Transverse colon (tissue), 4 donors: ENCODE results near the gene PKLR. TPM values are rescaled to one million over a fixed set of nuclear protein-coding genes. Genes with fewer than 3 reads are reported as not detected.

Experiments
- DNase-seq: peaks from one replicate; pipeline ENCODE4 v3.0.0-alpha.2; 2019
- H3K27ac ChIP-seq, 4 donors: fragments of 200-600 bp; sonication (generic); 2 replicates each; pipeline ENCODE4 v1.5.1; 2016 to 2018; ENCODE audit warnings: inconsistent platforms in 4 of 4
- H3K27me3 ChIP-seq: fragments of 200-600 bp; sonication (generic); 2 replicates; pipeline ENCODE4 v1.5.1; 2017; ENCODE audit warnings: inconsistent platforms
- H3K36me3 ChIP-seq, 4 donors: fragments of 200-600 bp; sonication (generic); 2 replicates each; pipeline ENCODE4 v1.5.1; 2017 to 2019; ENCODE audit warnings: inconsistent platforms in 4 of 4
- H3K4me1 ChIP-seq, 4 donors: fragments of 200-600 bp; sonication (generic); 2 replicates each; pipeline ENCODE4 v1.5.1; 2017 to 2020; ENCODE audit warnings: inconsistent platforms in 4 of 4
- H3K4me3 ChIP-seq, 4 donors: fragments of 200-600 bp; sonication (generic); 1 replicate in 1 of 4; 2 replicates in 3 of 4; pipeline versions ENCODE4 v1.5.1 to v1.6.1; 2017 to 2019; ENCODE audit warnings: inconsistent platforms in 4 of 4
- H3K9me3 ChIP-seq, 2 donors: fragments of 200-600 bp; sonication (generic); 2 replicates each; pipeline ENCODE4 v1.5.1; 2017 to 2019; ENCODE audit warnings: inconsistent platforms in 2 of 2
- EP300 ChIP-seq: sonication (generic); formaldehyde crosslinking; IDR thresholded peaks from one replicate; pipeline ENCODE4 v1.6.1; 2017; ENCODE audit warnings: antibody characterized with exemption, low read depth
- POLR2A ChIP-seq: fragments of 450-650 bp; IDR thresholded peaks from one replicate; pipeline ENCODE4 v1.6.1; 2016; ENCODE audit warnings: antibody characterized with exemption, mild to moderate bottlenecking, moderate library complexity
- POLR2AphosphoS5 ChIP-seq, 3 donors: sonication (generic); formaldehyde crosslinking; IDR thresholded peaks; one replicate each; pipeline ENCODE4 v1.6.1; 2016; ENCODE audit warnings: antibody characterized with exemption in 3 of 3
- WGBS, 2 donors: methylation state at CpG; one replicate each; pipeline ENCODE4 v1.1.5; 2018; ENCODE audit warnings: low coverage in 1 of 2; 5-methylcytosine and 5-hydroxymethylcytosine counted together
- in situ Hi-C, 4 donors: fragments of 200-750 bp; cut with MboI; loops; one replicate each; pipeline versions ENCODE4 v1.15.0 to v1.15.1; 2017; ENCODE audit warnings: low sequenced_read_pairs in 3 of 4, low pct_ligation_motif_present in 1 of 4, low pct_unique_long_range_greater_than_20kb in 1 of 4
- intact Hi-C: fragments of 100-400 bp; cut with DNase I; formaldehyde crosslinking; loops from one replicate; pipeline ENCODE4 v1.15.1; 2023; ENCODE audit warnings: low total_unique reads
- total RNA-seq, 4 donors: library from RNA; depleted of rRNA; stranded (reverse); fragments of >200 nt; gene quantifications; one replicate each; pipeline ENCODE4 v1.1.0, GENCODE V29; 2016
- TF ChIP-seq, protein P1 (sequence below), 5 experiments: fragments of 200-600 bp in 3 of 5; fragments of 450-650 bp in 2 of 5; sonication (generic) in 3 of 5; IDR thresholded peaks; 1 replicate in 2 of 5; 2 replicates in 3 of 5; pipeline ENCODE4 v1.5.1; 2016 to 2017; ENCODE audit warnings: antibody characterized with exemption in 5 of 5, inconsistent platforms in 3 of 5, mild to moderate bottlenecking in 2 of 5, moderate library complexity in 1 of 5

PKLR gene
- total RNA-seq, 4 donors from 2014 or later: 0.40 to 5.6 (median 0.64) TPM; not detected in 1

DNA sequence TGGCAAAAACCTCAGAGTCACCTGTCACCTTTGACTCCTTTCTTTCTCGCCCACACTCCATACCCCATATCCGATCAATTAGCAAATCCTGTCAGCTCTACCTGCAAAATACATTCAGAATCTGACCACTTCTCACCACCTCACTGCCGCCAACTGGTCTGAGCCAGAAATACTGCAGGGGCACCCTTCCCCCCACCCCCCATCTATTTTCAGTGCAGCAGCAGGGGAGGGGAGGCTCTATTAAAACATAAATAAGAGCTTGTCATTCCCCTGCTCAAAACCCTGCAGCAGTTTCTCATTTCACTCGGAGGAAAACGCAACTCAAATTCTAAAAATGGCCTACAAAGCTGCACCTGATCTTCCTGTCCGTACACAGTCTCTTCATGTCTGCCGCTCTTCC, 3.9 kb downstream of the PKLR start:
- intact Hi-C loops (no loop called here), in situ Hi-C loops (no loop called here)
- WGBS, 2 donors: 70 to 73% methylated on average over 4 to 7 of the region's 7 CpGs
- no peak overlapping the region for H3K27ac ChIP-seq
- no peaks in the 10 kb centered on the region for H3K9me3 ChIP-seq
- peaks cover 33% of the 10 kb centered on the region for H3K27me3 ChIP-seq
- peaks cover 0 to 6% (median 5%) of the 10 kb centered on the region in 4 donors for H3K4me1 ChIP-seq
- no peak for TF ChIP-seq EP300
- no peak for TF ChIP-seq POLR2A
- TF ChIP-seq POLR2AphosphoS5 (IDR thresholded peaks at IDR 0.05): no peak
- TF ChIP-seq, protein P1, sequence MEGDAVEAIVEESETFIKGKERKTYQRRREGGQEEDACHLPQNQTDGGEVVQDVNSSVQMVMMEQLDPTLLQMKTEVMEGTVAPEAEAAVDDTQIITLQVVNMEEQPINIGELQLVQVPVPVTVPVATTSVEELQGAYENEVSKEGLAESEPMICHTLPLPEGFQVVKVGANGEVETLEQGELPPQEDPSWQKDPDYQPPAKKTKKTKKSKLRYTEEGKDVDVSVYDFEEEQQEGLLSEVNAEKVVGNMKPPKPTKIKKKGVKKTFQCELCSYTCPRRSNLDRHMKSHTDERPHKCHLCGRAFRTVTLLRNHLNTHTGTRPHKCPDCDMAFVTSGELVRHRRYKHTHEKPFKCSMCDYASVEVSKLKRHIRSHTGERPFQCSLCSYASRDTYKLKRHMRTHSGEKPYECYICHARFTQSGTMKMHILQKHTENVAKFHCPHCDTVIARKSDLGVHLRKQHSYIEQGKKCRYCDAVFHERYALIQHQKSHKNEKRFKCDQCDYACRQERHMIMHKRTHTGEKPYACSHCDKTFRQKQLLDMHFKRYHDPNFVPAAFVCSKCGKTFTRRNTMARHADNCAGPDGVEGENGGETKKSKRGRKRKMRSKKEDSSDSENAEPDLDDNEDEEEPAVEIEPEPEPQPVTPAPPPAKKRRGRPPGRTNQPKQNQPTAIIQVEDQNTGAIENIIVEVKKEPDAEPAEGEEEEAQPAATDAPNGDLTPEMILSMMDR (IDR thresholded peaks at IDR 0.05): no peak
- H3K4me3 ChIP-seq: no peak overlapping the region
- DNase-seq: no peak
- no peaks in the 10 kb centered on the region for H3K36me3 ChIP-seq

DNA sequence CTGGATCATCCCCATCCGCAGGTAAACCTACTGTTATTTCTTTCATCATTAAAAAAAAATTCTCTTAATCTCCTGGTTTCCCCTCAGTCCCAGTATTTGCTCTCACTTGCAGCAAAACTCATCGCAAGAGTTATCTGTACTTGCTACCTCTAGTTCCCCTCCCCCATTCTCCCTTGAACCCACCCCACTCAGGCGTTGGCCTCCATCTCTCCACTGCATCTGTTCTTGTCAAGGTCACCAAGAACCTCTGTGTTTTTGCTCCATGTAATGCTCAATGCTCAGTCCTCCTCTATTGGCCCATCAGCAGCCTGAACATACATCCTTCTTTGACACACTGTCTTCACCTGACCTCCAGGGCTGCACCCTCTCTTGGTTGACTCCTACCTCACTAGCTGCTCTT, 4.6 kb downstream of the PKLR start:
- no peak for DNase-seq
- no peak overlapping the region for H3K27ac ChIP-seq
- H3K4me1 ChIP-seq: peaks cover 0 to 6% (median 5%) of the 10 kb centered on the region in 4 donors
- no peaks in the 10 kb centered on the region for H3K9me3 ChIP-seq
- peaks cover 33% of the 10 kb centered on the region for H3K27me3 ChIP-seq
- no peak overlapping the region for H3K4me3 ChIP-seq
- in situ Hi-C loops (no loop called here), intact Hi-C loops (no loop called here)
- H3K36me3 ChIP-seq: no peaks in the 10 kb centered on the region
- WGBS, 2 donors: 67 to 81% methylated on average over 1 to 3 of the region's 3 CpGs
- TF ChIP-seq POLR2A (no peak), POLR2AphosphoS5 (IDR thresholded peaks at IDR 0.05) (no peak), EP300 (no peak)
- TF ChIP-seq, protein P1 (IDR thresholded peaks at IDR 0.05): no peak

DNA sequence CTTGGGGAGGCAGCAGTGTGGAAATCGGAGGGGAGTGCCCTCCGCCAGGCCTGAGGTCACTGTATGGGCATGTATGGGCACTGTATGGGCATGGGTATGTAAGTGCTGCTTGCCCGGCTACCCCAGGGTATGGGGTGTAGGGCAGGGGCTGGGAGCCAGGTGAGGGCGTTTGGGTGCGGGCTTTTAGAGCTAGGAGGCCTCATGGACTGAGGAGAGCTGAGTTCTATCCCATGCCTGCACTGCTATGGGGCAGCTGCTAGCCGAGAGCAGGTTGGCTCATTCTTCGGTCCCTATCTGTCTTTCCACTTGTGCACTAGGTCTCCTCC, 5.3 kb downstream of the PKLR start:
- H3K4me3 ChIP-seq: no peak overlapping the region
- peaks cover 33% of the 10 kb centered on the region for H3K27me3 ChIP-seq
- intact Hi-C loops (no loop called here), in situ Hi-C loops (no loop called here)
- no peaks in the 10 kb centered on the region for H3K36me3 ChIP-seq
- TF ChIP-seq EP300 (no peak), POLR2A (no peak), POLR2AphosphoS5 (IDR thresholded peaks at IDR 0.05) (no peak)
- TF ChIP-seq, protein P1 (IDR thresholded peaks at IDR 0.05): no peak
- WGBS, 2 donors: 92% methylated on average over 7 of the region's 7 CpGs; no CpG with 5 or more reads in 1 of the 2 donors
- no peaks in the 10 kb centered on the region for H3K9me3 ChIP-seq
- DNase-seq: no peak
- no peak overlapping the region for H3K27ac ChIP-seq
- H3K4me1 ChIP-seq: peaks cover 0 to 6% (median 4%) of the 10 kb centered on the region in 4 donors

DNA sequence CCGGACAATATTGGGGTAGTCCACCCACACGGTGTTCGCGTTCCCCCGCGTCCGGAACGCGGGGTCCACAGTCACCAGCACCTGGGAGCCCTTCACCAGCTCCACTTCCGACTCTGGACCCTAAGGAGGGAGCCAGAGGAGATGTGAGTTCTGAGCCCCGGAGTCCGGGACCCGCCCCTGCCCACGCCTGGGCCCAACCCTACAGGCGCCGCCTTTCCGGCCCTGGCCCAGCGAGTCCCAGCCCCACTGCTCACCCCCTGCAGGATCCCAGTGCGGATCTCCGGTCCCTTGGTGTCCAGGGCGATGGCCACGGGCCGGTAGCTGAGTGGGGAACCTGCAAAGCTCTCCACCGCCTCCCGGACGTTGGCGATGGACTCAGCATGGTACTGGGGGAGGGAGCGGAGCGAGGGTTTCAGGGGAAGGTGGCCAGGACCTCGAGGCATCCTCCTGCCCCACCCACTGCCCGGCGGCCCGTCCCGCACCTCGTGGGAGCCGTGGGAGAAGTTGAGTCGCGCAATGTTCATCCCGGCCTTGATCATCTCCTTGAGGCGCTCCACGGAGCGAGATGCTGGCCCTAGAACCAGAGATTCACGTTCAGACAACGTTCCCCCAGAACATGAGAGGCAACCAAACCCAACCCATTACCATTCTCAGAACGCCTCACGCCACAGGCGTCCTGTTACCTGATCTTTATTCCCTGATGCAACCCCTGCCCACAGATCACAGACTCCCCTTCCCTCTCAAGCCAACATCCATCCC, 5.9 kb downstream of the PKLR start:
- in situ Hi-C loops (no loop called here), intact Hi-C loops (no loop called here)
- H3K4me3 ChIP-seq: peak overlapping the region in 1 of 4 donors; percentile 11
- no peak for TF ChIP-seq POLR2AphosphoS5 (IDR thresholded peaks at IDR 0.05)
- TF ChIP-seq, protein P1 (IDR thresholded peaks at IDR 0.05): no peak
- TF ChIP-seq EP300: no peak
- no peak for TF ChIP-seq POLR2A
- H3K27ac ChIP-seq: no peak overlapping the region
- no peak for DNase-seq
- peaks cover 0 to 6% (median 0%) of the 10 kb centered on the region in 4 donors for H3K4me1 ChIP-seq
- H3K36me3 ChIP-seq: no peaks in the 10 kb centered on the region
- no peaks in the 10 kb centered on the region for H3K9me3 ChIP-seq
- 45% methylated on average over 40 of the region's 47 CpGs; no CpG with 5 or more reads in 1 of the 2 donors for WGBS, 2 donors
- H3K27me3 ChIP-seq: peaks cover 33% of the 10 kb centered on the region
